ENCODE measurements around the gene SLC18A2. TPM values are rescaled to one million over a fixed set of nuclear protein-coding genes. Genes with fewer than 3 reads are reported as not detected.

Gene SLC18A2
- total RNA-seq, 5 donors from 2014 or later (not counting 1 experiment from before 2014, with no cell fraction given): 0.18 to 2.9 (median 1.0) TPM

GRCh38 chr10:117214401-117214800, 26.5 kb upstream of the SLC18A2 start:
- H3K4me1 ChIP-seq (ENCODE audit: control insufficient read depth in 1 of 2, extremely low read depth in 1 of 2, insufficient read depth in 2 of 2, low read length in 2 of 2): peaks cover 2 to 16% of the 10 kb centered on the region in 2 experiments
- ATAC-seq (replicated peaks in 1 of 4) (no peak), DNase-seq (no peak)
- CTCF ChIA-PET: no interaction called here
- H3K27ac ChIP-seq (ENCODE audit: low read length): no peak overlapping the region
- H3K36me3 ChIP-seq (ENCODE audit: control insufficient read depth in 2 of 2, extremely low read depth in 1 of 2, insufficient read depth in 1 of 2, low read length in 1 of 2): no peaks in the 10 kb centered on the region
- H3K4me1 Mint-ChIP-seq: peaks cover 6 to 11% (median 9%) of the 10 kb centered on the region in 3 donors
- H3K36me3 Mint-ChIP-seq: no peaks in the 10 kb centered on the region
- H3K9me3 ChIP-seq: peaks cover 4% of the 10 kb centered on the region
- POLR2A ChIA-PET: no interaction called here
- peaks cover 31 to 41% of the 10 kb centered on the region in 2 donors for H3K27me3 Mint-ChIP-seq
- no peak overlapping the region for H3K27ac Mint-ChIP-seq
- H3K4me3 Mint-ChIP-seq: no peak overlapping the region
- 67% methylated on average over 1 of the region's 1 CpG for WGBS (ENCODE audit: insufficient coverage)
- H3K27me3 ChIP-seq (replicated peaks in 1 of 2; ENCODE audit: control insufficient read depth in 2 of 2, extremely low read depth in 1 of 2, insufficient read depth in 2 of 2, low read length in 1 of 2): peaks cover 2 to 46% of the 10 kb centered on the region in 2 experiments
- no peak overlapping the region for H3K4me3 ChIP-seq (ENCODE audit: control insufficient read depth in 1 of 2, extremely low read depth in 1 of 2, low read length in 1 of 2)
- peaks cover 12 to 18% (median 13%) of the 10 kb centered on the region in 3 donors for H3K9me3 Mint-ChIP-seq

GRCh38 chr10:117215079-117215478, 25.8 kb upstream of the SLC18A2 start:
- Mint-ChIP-seq H3K9me3 (peaks cover 12 to 18% (median 13%) of the 10 kb centered on the region in 3 donors), H3K27me3 (peaks cover 24 to 39% of the 10 kb centered on the region in 2 donors), H3K4me3 (peak overlapping the region in 1 of 3 donors; percentile 79), H3K36me3 (no peaks in the 10 kb centered on the region), H3K27ac (no peak overlapping the region), H3K4me1 (peaks cover 6 to 11% (median 9%) of the 10 kb centered on the region in 3 donors)
- Histone ChIP-seq H3K9me3 (peaks cover 4% of the 10 kb centered on the region), H3K27ac (ENCODE audit: low read length) (no peak overlapping the region), H3K27me3 (replicated peaks in 1 of 2; ENCODE audit: control insufficient read depth in 2 of 2, extremely low read depth in 1 of 2, insufficient read depth in 2 of 2, low read length in 1 of 2) (peaks cover 2 to 47% of the 10 kb centered on the region in 2 experiments), H3K4me3 (ENCODE audit: control insufficient read depth in 1 of 2, extremely low read depth in 1 of 2, low read length in 1 of 2) (no peak overlapping the region), H3K36me3 (ENCODE audit: control insufficient read depth in 2 of 2, extremely low read depth in 1 of 2, insufficient read depth in 1 of 2, low read length in 1 of 2) (no peaks in the 10 kb centered on the region), H3K4me1 (ENCODE audit: control insufficient read depth in 1 of 2, extremely low read depth in 1 of 2, insufficient read depth in 2 of 2, low read length in 2 of 2) (peaks cover 2 to 16% of the 10 kb centered on the region in 2 experiments)
- WGBS (ENCODE audit: insufficient coverage): 77% methylated on average over 2 of the region's 2 CpGs
- ChIA-PET POLR2A (no interaction called here), CTCF (no interaction called here)
- ATAC-seq (replicated peaks in 1 of 4) (no peak), DNase-seq (no peak)

GRCh38 chr10:117216028-117216427, 24.9 kb upstream of the SLC18A2 start:
- no peak for DNase-seq
- Mint-ChIP-seq H3K9me3 (peaks cover 12 to 18% (median 12%) of the 10 kb centered on the region in 3 donors), H3K27ac (no peak overlapping the region), H3K4me3 (peak overlapping the region in 1 of 3 donors; percentile 79), H3K27me3 (peaks cover 24 to 38% of the 10 kb centered on the region in 2 donors), H3K36me3 (no peaks in the 10 kb centered on the region), H3K4me1 (peaks cover 6 to 11% (median 9%) of the 10 kb centered on the region in 3 donors)
- Histone ChIP-seq H3K4me3 (ENCODE audit: control insufficient read depth in 1 of 2, extremely low read depth in 1 of 2, low read length in 1 of 2) (no peak overlapping the region), H3K9me3 (peaks cover 4% of the 10 kb centered on the region), H3K27ac (ENCODE audit: low read length) (no peak overlapping the region), H3K4me1 (ENCODE audit: control insufficient read depth in 1 of 2, extremely low read depth in 1 of 2, insufficient read depth in 2 of 2, low read length in 2 of 2) (peaks cover 2 to 16% of the 10 kb centered on the region in 2 experiments), H3K27me3 (replicated peaks in 1 of 2; ENCODE audit: control insufficient read depth in 2 of 2, extremely low read depth in 1 of 2, insufficient read depth in 2 of 2, low read length in 1 of 2) (peaks cover 2 to 47% of the 10 kb centered on the region in 2 experiments), H3K36me3 (ENCODE audit: control insufficient read depth in 2 of 2, extremely low read depth in 1 of 2, insufficient read depth in 1 of 2, low read length in 1 of 2) (no peaks in the 10 kb centered on the region)
- CTCF ChIA-PET: interaction anchor here (0.5 to 3.6 kb wide), 14 partner anchors 7 to 213 kb away, joined by 3 to 45 read pairs (median 6); no protein-coding TSS in a partner anchor
- POLR2A ChIA-PET: no interaction called here
- WGBS (ENCODE audit: insufficient coverage): 64% methylated on average over 12 of the region's 15 CpGs
- ATAC-seq (replicated peaks in 1 of 4): no peak

- H3K4me1 ChIP-seq (ENCODE audit: control insufficient read depth in 1 of 2, extremely low read depth in 1 of 2, insufficient read depth in 2 of 2, low read length in 2 of 2): peaks cover 2 to 16% of the 10 kb centered on the region in 2 experiments
- ChIA-PET POLR2A (no interaction called here), CTCF (interaction anchor here (0.5 to 3.6 kb wide), 14 partner anchors 8 to 212 kb away, joined by 3 to 45 read pairs (median 6); no protein-coding TSS in a partner anchor)
- H3K27me3 Mint-ChIP-seq: peaks cover 21 to 33% of the 10 kb centered on the region in 2 donors
- peak overlapping the region; percentile 68 to 79 (median 72) for H3K4me3 Mint-ChIP-seq
- H3K27ac ChIP-seq (ENCODE audit: low read length): no peak overlapping the region
- DNase-seq (peak; percentile 8 to 84 (median 55)), ATAC-seq (replicated peaks in 1 of 4) (peak; percentile 75 to 90 (median 84))
- H3K9me3 ChIP-seq: peaks cover 3% of the 10 kb centered on the region
- peaks cover 6 to 12% (median 11%) of the 10 kb centered on the region in 3 donors for H3K9me3 Mint-ChIP-seq
- peaks cover 6 to 11% (median 9%) of the 10 kb centered on the region in 3 donors for H3K4me1 Mint-ChIP-seq
- peaks cover 2 to 45% of the 10 kb centered on the region in 2 experiments for H3K27me3 ChIP-seq (replicated peaks in 1 of 2; ENCODE audit: control insufficient read depth in 2 of 2, extremely low read depth in 1 of 2, insufficient read depth in 2 of 2, low read length in 1 of 2)
- H3K27ac Mint-ChIP-seq: no peak overlapping the region
- peak overlapping the region; percentile 61 to 80 for H3K4me3 ChIP-seq (ENCODE audit: control insufficient read depth in 1 of 2, extremely low read depth in 1 of 2, low read length in 1 of 2)
- 1% methylated on average over 52 of the region's 52 CpGs for WGBS (ENCODE audit: insufficient coverage)
- H3K36me3 ChIP-seq (ENCODE audit: control insufficient read depth in 2 of 2, extremely low read depth in 1 of 2, insufficient read depth in 1 of 2, low read length in 1 of 2): no peaks in the 10 kb centered on the region
- no peaks in the 10 kb centered on the region for H3K36me3 Mint-ChIP-seq
These were observed 24.2 kb upstream of the SLC18A2 start for GRCh38 chr10:117216611-117217195.

GRCh38 chr10:117217196-117217761, 23.6 kb upstream of the SLC18A2 start:
- Mint-ChIP-seq H3K9me3 (peaks cover 0 to 6% (median 5%) of the 10 kb centered on the region in 3 donors), H3K27me3 (peaks cover 21 to 35% of the 10 kb centered on the region in 2 donors), H3K4me1 (peaks cover 6 to 11% (median 9%) of the 10 kb centered on the region in 3 donors), H3K36me3 (no peaks in the 10 kb centered on the region), H3K27ac (no peak overlapping the region), H3K4me3 (peak overlapping the region; percentile 68 to 79 (median 72))
- CTCF ChIA-PET: interaction anchor here (0.7 to 3.6 kb wide), 12 partner anchors 9 to 133 kb away, joined by 3 to 45 read pairs (median 6); no protein-coding TSS in a partner anchor
- Histone ChIP-seq H3K36me3 (ENCODE audit: control insufficient read depth in 2 of 2, extremely low read depth in 1 of 2, insufficient read depth in 1 of 2, low read length in 1 of 2) (no peaks in the 10 kb centered on the region), H3K27me3 (replicated peaks in 1 of 2; ENCODE audit: control insufficient read depth in 2 of 2, extremely low read depth in 1 of 2, insufficient read depth in 2 of 2, low read length in 1 of 2) (peaks cover 2 to 45% of the 10 kb centered on the region in 2 experiments), H3K4me1 (ENCODE audit: control insufficient read depth in 1 of 2, extremely low read depth in 1 of 2, insufficient read depth in 2 of 2, low read length in 2 of 2) (peaks cover 2 to 16% of the 10 kb centered on the region in 2 experiments), H3K4me3 (ENCODE audit: control insufficient read depth in 1 of 2, extremely low read depth in 1 of 2, low read length in 1 of 2) (peak overlapping the region; percentile 61 to 80), H3K27ac (ENCODE audit: low read length) (no peak overlapping the region), H3K9me3 (no peaks in the 10 kb centered on the region)
- 10% methylated on average over 22 of the region's 22 CpGs for WGBS (ENCODE audit: insufficient coverage)
- DNase-seq (peak in 20 of 35 experiments; percentile 1 to 39 (median 12)), ATAC-seq (replicated peaks in 1 of 4) (peak in 3 of 4 experiments; percentile 56 to 64 (median 57))
- POLR2A ChIA-PET: no interaction called here

- ATAC-seq (replicated peaks in 1 of 4): no peak
- Mint-ChIP-seq H3K4me1 (peaks cover 6 to 11% (median 9%) of the 10 kb centered on the region in 3 donors), H3K27ac (no peak overlapping the region), H3K36me3 (no peaks in the 10 kb centered on the region), H3K27me3 (peaks cover 16 to 36% of the 10 kb centered on the region in 2 donors), H3K4me3 (peak overlapping the region in 1 of 3 donors; percentile 79), H3K9me3 (no peaks in the 10 kb centered on the region)
- H3K9me3 ChIP-seq: no peaks in the 10 kb centered on the region
- H3K27me3 ChIP-seq (replicated peaks in 1 of 2; ENCODE audit: control insufficient read depth in 2 of 2, extremely low read depth in 1 of 2, insufficient read depth in 2 of 2, low read length in 1 of 2): peaks cover 2 to 47% of the 10 kb centered on the region in 2 experiments
- ChIA-PET POLR2A (no interaction called here), CTCF (interaction anchor here (0.7 to 3.6 kb wide), 3 partner anchors 101 to 365 kb away, joined by 4 to 45 read pairs (median 32); no protein-coding TSS in a partner anchor)
- WGBS (ENCODE audit: insufficient coverage): 85% methylated on average over 6 of the region's 8 CpGs
- H3K4me1 ChIP-seq (ENCODE audit: control insufficient read depth in 1 of 2, extremely low read depth in 1 of 2, insufficient read depth in 2 of 2, low read length in 2 of 2): peaks cover 2 to 16% of the 10 kb centered on the region in 2 experiments
- no peak overlapping the region for H3K27ac ChIP-seq (ENCODE audit: low read length)
- H3K36me3 ChIP-seq (ENCODE audit: control insufficient read depth in 2 of 2, extremely low read depth in 1 of 2, insufficient read depth in 1 of 2, low read length in 1 of 2): no peaks in the 10 kb centered on the region
- H3K4me3 ChIP-seq (ENCODE audit: control insufficient read depth in 1 of 2, extremely low read depth in 1 of 2, low read length in 1 of 2): no peak overlapping the region
- no peak for DNase-seq
These were observed 22.3 kb upstream of the SLC18A2 start for GRCh38 chr10:117218654-117219053.
